Skin epidermis (tissue), 12 donors: ENCODE data around the gene PSTK.
A peak's percentile ranks its signal among the peaks of the same experiment; 100 is the strongest.

ENCODE experiments used
- H3K27ac ChIP-seq, 21 experiments: fragments of 200-600 bp; sonication (generic) in 11 of 21; one replicate each; pipeline ENCODE4 v1.5.0; 2020; ENCODE audit warnings: mild to moderate bottlenecking in 3 of 21, inconsistent platforms in 2 of 21, moderate library complexity in 2 of 21
- H3K4me3 ChIP-seq, 7 experiments: fragments of 200-600 bp; sonication (generic) in 2 of 7; one replicate each; pipeline ENCODE4 v1.5.0; 2020; ENCODE audit warnings: inconsistent platforms in 2 of 7, mild to moderate bottlenecking in 2 of 7, moderate library complexity in 1 of 7

PSTK gene

DNA sequence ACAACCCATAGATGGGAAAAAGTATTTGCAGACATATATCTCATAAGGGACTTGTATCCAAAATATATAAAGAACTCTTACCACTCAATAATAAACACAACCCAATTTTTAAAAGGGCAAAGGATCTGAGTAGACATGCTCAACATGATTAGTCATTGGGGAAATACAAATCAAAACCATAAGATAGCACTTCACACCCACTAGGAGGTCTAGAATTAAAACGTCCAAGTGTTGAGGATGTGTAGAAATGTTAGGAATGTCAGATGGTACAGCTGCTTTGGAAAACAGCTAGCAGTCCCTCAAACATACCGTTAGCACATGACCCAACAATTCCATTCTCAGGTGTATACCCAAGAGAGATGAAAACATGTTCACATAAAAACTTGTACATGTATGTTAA, 8.3 kb downstream of the PSTK start:
- Histone ChIP-seq H3K4me3 (no peak overlapping the region), H3K27ac (no peak overlapping the region)

DNA sequence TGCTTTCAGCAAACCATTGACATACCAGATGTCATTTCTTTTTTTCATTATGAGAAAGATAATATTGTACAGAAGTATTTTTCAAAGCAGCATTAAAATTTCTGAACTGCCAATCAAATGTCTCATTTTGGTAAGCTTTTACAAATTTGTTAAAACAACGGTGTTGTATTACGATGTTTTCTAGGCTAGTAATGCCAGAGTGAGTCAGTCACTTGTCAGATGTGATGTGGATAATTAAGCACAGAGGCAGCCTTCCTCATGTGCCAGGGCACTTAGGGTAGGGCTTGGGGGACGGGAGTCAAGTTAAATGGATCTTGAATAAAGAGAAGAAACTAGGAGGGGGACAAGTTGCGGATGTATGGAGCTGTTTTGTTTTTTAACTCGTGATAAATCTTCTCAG, 10.1 kb downstream of the PSTK start:
- H3K27ac ChIP-seq = no peak overlapping the region
- H3K4me3 ChIP-seq = no peak overlapping the region

DNA sequence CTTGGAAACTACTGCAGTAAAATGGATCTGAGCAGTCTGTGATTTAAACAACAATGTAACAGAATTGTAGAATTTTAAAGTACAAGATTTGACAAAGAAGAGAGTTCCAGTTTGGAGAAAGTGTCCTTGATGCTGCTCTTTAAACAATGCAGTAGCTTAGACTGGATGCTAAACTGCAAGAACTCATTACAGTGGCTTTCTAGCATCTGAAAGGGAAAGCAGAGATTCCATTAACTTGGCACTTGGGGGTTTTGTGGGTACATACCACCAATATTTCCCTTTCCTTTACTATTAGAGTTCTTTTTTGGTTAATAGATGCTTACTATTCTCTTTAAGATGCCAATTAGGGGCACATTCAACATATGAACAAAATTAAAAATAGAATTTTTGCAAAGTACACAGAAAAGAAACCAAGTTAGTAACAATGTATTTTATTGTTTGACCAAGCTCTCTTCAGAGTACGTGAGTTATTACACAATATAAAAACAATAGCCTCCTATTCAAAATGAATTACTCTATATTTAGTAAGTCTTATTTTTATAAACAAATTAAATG, 11.9 kb downstream of the PSTK start:
- Histone ChIP-seq H3K4me3 (no peak overlapping the region), H3K27ac (no peak overlapping the region)

DNA sequence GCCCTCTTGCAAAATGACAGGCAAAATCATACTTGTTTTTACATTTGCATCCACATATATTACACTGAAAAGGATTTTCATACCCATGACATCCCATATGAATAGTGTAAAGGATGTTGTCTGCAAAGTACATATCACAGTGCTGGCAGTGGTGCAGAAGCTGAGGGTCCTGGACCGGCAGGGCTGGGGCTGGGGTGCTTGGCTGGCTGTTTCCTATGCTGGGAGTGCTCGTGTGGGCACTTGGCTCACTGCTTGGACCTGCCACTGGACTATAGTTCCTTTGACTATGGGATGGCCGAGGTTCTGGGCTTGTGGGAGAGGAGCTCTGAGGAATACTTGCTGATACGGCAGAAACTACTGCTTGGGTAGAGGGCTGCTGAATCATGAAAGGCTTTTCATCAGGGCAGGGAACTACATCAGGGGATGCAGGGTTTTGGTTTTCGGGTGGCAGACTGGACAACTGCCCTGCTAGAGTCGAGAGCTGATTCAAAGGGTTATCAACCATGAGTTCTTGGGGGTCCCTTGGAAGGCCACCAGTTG, 13.7 kb downstream of the PSTK start:
- H3K27ac ChIP-seq = no peak overlapping the region

DNA sequence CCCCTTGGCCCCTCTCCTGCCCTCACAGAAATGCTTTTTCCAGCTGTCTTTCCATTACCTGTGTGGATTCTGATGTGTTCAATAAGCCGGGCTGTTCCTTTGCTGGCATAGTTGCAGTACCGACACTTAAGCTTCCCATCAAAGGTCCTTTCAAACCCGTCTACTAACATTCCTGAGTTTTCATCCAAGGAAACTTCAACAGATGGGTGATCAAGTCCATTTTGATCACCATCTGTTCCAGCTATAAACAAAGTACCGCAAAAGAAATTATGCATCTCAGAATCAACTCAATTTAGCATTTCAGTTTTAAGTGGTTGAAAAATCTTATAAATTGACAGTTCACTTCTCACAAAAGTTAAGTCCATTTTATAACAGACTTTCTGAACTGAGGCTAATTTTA, 15.7 kb downstream of the PSTK start:
- no peak overlapping the region for H3K27ac ChIP-seq

More for the DNA sequence above, 13.7 kb downstream of the PSTK start:
- no peak overlapping the region for H3K4me3 ChIP-seq

DNA sequence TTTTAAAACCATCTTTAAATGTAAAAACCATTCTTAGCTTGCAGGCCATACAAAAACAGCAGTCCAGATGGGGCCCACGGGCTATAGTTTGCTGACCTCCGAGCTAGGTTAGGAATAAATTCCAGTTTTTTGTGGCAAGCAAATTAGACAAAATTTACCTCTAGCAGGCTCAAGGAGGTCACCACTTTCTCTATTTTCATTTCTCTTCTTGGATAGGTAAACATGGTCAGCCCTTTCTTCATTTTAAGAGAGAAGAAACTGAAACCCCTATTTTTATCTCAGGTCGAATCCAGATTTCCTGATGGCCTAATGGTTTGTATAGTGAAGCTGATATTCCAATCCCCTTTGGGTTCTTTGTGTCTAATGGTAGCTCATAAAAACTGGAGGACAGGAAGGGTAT, 17.7 kb downstream of the PSTK start:
- Histone ChIP-seq H3K4me3 (no peak overlapping the region), H3K27ac (no peak overlapping the region)

More for the DNA sequence above, 15.7 kb downstream of the PSTK start:
- H3K4me3 ChIP-seq = no peak overlapping the region

DNA sequence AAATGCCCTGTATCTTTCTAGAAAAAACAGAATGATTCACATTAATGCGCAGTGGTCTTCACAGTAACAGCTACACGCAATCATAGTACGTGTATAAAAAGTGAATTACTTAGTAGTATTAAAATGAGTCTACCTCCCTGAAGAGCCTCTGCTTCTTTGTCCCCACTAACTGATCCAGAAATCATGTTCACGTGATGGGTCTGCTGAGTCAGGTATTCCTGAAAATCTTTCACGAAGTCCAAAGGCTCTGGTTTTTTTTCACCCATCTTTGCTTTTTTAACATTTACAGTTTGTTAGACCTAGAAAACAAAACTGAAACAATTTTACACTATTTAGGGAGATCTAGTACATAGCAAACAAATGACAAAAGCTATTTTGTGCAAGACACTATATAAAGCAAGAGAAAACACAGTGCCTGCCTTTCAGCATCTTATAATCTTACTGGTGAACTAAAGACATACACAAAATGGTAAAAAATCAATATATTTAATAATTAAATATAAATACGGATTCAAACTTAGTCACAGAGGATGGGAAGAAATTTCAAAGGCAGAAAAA, 18.2 kb downstream of the PSTK start:
- Histone ChIP-seq H3K27ac (no peak overlapping the region), H3K4me3 (no peak overlapping the region)

DNA sequence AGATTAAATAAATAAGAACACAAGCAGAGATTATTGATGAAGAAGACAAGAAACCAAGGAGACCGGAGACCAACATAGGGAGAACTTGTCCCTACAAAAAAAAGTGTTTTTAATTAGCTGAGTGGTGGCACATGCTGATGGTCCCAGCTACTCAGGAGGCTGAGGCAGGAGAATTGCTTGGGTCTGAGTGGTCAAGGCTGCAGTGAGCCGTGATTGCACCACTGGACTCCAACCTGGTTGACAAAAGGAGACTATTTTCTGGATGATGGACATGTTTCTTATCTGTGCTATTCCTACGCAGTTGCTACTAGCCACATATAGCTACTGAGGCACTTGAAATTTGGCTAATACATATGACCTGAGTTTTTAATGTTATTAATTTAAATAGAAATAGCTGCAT, 18.7 kb downstream of the PSTK start:
- no peak overlapping the region for H3K27ac ChIP-seq
- no peak overlapping the region for H3K4me3 ChIP-seq

DNA sequence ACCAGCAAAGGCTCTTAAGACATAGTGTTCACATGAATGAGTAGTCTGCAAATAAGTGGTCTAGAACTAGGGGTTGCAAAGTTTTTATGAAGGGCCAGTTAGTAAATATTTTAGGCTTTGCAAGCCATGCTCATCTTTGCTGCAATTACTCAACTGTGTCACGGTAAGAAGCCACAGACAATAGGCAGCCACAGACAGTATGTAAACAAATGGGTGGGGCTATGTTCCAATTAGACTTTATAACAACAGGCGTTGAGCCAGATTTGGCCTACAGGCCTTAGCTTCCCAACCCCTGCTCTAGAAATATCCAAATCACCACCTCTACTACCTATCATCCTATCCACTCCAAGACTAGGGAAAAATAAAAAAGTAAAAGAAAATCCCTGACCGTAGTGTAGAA, 19.1 kb downstream of the PSTK start:
- H3K4me3 ChIP-seq = no peak overlapping the region
- no peak overlapping the region for H3K27ac ChIP-seq

DNA sequence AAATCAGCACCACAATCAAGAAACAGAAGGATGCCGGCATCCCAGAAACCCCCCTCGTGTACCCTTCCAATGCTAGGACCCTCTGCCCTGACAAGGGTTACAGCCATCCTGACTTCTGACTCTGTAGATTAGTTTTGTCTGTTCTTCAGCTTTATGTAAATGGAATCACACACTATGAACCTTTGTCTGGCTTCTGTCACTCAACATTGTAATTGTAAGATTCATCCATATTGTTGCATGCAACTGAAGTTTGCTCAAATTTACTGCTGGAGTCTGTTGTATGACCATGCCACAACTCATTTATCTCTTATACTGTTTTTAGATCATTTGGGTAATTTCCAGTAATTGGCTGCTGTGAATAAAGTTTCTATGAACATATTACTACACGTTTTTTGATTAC, 20.0 kb downstream of the PSTK start:
- no peak overlapping the region for H3K27ac ChIP-seq
- H3K4me3 ChIP-seq = no peak overlapping the region

DNA sequence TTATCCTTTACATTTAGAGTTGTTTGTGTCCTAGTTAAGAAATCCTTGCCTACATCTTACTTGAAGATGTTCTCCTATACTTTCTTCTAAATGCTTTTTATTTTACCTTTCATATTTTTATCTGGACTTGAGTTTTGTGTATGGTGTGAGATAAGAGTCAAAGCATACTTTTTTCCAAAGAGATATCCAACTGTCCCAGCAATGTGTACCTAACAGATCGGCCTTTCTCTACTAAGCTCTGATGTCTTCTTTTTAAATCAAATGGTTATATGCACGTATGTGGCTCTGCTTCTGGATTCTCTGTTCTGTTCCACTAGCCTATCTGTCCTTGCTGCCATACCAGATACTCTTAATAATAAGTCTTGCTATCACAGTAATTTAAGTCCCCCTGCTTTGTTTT, 21.2 kb downstream of the PSTK start:
- H3K27ac ChIP-seq = no peak overlapping the region
- no peak overlapping the region for H3K4me3 ChIP-seq

DNA sequence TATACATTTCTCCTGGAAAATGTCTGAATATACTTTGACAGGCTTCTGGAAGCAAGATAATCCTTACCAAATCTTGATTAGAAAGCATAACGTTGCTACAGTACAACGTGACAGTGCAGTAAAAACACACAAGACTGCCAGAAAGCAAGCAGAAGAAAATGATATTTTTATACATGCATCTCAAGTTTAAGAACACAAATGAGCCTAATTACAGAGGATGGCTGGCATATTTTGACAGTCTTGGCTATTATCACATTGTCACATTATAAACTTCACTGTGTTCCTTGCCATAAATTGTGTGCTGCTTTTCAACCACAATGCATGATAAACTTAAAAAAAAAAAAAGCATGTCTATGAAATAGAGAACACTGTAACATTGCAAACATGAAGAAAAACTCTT, 24.1 kb downstream of the PSTK start:
- H3K27ac ChIP-seq = no peak overlapping the region

DNA sequence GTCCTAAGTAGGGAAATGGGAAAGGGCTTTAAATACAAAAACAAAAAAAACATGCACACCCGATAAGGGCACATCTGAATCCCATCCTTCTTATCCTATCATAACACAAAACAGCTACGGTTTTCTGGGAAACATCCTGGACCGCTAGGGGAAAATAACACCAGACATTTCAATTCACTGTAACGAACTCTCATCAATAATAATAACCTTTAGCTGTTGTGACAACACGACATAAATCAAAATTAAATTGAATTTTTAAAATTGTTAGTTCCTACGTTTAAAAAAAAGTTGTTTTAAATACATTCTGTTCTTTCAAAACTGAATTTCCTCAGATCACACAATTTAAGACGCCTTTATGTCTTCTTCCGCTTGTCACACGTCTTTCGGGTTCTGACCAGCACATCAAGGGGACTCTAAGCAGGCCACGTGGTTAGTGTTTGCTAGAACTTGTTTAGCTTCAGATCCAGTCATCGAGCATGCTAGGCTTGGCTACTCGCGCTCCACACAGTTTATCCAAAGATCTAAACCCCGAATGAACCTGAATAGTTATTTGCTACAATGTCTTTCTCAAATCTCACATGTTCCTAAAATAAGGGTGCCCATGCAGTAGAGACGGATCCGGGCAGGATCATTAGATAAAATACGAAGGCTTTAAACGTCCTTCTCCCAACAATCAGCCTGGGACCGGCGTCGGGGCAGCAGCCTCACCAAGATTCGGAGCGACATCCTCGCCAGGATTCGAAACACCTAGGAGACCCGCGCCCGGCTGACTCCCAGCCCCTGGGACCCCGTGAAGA, 27.6 kb downstream of the PSTK start:
- peak overlapping the region; percentile 58 to 98 (median 94) for H3K27ac ChIP-seq

More for the DNA sequence above, 24.1 kb downstream of the PSTK start:
- H3K4me3 ChIP-seq = no peak overlapping the region

DNA sequence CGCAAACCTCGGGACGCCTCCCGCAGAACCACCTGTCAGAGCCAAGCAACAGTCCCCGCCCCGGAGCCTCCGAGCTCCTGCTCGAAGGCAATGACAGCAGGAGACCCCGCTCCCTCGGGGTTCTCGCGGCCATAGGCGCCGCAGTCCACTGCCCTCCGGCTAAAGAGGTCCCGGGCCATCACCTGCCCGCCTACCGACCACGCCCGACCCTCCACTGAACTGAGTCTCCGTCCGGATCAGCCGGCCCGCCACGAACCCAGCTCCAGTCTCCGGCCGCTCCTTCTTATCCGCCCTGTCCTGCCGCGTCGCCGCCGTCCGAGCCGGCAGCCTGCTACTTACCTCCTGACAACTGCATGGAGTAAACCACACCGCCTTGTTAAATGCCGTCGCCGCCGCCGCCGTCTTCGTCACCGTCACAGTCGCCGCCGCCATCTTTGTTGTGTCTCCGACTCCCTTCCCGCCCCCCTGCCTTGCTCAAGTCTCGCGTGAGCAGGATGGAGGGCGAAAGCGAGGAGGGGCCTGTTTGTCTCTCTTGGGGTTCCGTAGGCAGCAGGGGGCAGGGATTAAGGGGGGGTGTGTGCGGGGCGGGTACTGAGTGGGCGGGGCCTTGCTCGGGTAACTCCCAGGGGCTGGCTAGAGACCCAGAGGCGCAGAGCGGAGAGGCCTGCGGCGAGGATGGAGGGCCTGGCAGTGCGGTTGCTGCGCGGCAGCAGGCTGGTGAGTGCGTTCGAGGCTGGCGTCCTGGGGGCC, 28.3 kb downstream of the PSTK start, which contains the start of the genes ACADSB and IKZF5:
Gene ACADSB (plus strand): TSS at position 652 of the 750 bp plus-strand sequence. CDS start 24 bp downstream, at position 676.
Gene IKZF5 (minus strand): TSS at position 441 of the 750 bp plus-strand sequence. CDS start 10,170 bp downstream, outside the sequence.
- H3K4me3 ChIP-seq = peak within 1 kb of the TSS; percentile 68 to 98 (median 96)
- peak within 1 kb of the TSS; percentile 58 to 98 (median 94) for H3K27ac ChIP-seq

More for the DNA sequence above, 27.6 kb downstream of the PSTK start:
- H3K4me3 ChIP-seq = peak overlapping the region; percentile 68 to 98 (median 96)

DNA sequence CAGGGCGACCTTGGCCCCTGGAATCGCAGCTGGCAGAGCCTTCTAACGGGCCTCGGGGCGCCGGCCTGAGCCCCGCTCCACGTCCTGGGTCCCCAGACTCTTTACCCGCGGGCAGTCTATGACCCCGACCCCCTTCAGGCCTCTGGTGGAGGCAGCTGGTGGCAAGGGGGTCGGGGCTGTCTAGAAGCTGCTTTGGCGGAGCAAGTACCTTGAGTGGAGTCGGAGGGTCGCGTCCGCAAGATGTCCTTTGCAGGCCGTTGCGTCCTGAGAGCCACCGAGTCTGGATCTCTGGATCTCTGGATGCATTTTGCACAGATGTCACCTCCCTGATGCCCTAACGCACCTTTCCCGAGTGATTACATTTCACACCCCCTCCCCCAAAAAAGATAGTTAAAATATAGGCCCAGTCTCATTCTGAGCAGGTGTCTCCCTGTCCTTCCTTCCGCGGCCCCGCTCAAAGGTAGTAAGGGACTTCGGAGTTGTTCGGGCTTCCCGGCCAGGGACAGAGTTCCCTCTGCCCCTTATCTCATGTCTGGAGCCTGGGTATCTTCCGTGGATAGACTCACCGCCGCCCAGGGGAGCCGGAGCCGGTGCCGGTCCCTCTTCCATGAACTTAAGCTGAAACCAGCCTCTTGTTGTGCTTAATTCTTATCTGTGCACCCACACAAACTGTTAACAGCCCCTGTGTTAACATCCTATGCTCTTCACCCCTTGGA, 29.1 kb downstream of the PSTK start:
- Histone ChIP-seq H3K4me3 (peak overlapping the region; percentile 68 to 98 (median 96)), H3K27ac (peak overlapping the region in 18 of 21 experiments; percentile 59 to 97 (median 82))

DNA sequence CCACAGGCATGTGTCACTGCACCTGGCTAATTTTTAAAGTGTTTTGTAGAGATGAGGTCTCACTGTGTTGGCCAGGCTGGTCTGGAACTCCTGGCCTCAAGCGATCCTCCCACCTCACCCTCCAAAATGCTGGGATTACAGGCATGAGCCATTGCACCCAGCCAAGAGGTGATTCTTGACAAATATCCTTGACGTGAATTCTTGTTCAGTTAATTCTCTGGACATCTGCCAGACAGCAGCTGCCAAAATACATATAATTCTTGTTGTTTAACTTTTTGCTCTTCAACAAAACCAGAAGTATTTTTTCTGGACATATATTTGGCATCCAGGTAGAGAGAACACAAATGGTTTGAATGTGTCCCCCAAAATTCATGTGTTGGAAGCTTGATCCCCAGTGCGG, 31.8 kb downstream of the PSTK start:
- Histone ChIP-seq H3K27ac (no peak overlapping the region), H3K4me3 (no peak overlapping the region)

DNA sequence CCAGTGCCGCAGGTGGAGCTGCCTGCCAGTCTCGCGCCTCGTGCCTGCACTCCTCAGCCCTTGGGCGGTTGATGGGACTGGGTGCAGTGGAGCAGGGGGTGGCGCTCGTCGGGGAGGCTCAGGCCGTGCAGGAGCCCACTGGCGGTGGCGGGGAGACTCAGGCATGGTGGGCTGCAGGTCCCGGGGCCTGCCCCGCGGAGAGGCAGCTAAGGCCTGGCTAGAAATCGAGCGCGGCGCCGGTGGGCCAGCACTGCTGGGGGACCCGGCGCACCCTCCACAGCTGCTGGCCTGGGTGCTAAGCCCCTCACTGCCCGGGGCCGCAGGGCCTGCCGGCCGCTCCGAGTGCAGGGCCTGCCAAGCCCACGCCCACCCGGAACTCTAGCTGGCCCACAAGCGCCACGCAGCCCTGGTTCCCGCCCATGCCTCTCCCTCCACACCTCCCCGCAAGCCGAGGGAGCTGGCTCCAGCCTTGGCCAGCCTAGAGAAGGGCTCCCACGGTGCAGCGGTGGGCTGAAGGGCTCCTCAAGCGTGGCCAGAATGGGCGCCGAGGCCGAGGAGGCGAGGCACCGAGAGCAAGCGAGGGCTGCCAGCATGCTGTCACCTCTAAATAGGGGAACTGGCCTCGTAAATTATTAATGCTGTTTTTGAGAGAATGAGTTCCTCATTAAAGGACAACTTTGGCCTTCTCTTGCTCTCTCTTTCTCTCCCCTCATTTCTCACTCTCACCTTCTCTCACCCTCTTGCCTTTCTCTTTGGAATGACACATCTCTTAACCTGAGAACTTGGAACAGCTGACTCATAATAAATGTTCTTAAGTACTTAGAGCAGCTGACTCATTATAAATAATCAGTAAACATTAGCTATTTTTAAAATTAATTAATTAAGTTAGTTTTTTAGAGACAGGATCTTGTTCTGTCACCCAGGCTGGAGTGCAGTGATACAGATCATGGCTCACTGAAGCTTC, 33.5 kb downstream of the PSTK start:
- no peak overlapping the region for H3K27ac ChIP-seq
- H3K4me3 ChIP-seq = no peak overlapping the region

DNA sequence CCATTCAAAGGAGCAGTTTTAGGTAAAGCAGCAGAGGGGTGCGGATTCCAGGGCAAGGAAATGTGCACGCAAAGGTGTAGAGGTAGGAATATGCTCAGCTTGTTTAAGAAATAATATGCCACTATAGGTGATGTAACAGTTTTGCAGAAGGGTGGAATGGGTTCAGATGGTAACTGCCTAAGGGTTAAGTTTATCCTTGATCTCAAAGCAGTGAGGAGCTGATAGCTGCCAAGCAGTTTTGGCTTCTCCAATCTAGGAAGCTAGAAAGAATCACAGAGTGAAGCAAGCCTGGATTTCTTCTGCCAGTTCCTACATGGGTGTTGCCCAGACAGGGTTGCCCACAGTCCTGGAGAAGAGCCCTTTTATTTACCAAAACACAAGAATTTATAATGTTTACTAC, 34.6 kb downstream of the PSTK start:
- H3K27ac ChIP-seq = no peak overlapping the region
- no peak overlapping the region for H3K4me3 ChIP-seq
